Panc1 (cell line): ENCODE data around the gene NSDHL. TPM values are rescaled to one million over a fixed set of nuclear protein-coding genes. Genes with fewer than 3 reads are reported as not detected.

ENCODE experiments used
- ATAC-seq: fragments of 200-7000 bp; cut with Tn5 transposase; 2 replicates; pipeline ENCODE4 v1.9.1; 2020; ENCODE audit warnings: mild to moderate bottlenecking, moderate library complexity
- BruUV-seq: library from RNA; stranded (reverse); fragments of 400-500 nt; replicated peaks from 2 replicates; lab custom pipeline; 2021; lab: Mats Ljungman, UMichigan
- CTCF ChIA-PET: fragments of 300-600 bp; sonication (Branson Sonifier 250); formaldehyde crosslinking; loops from one replicate; lab custom pipeline; 2022; ENCODE audit warnings: antibody characterized with exemption; lab: Charles Lee
- POLR2A ChIA-PET: fragments of 300-600 bp; sonication (Branson Sonifier 250); formaldehyde crosslinking; loops from one replicate; lab custom pipeline; 2022; ENCODE audit warnings: antibody characterized with exemption; lab: Charles Lee
- DNase-seq: peaks from one replicate; pipeline ENCODE4 v3.0.0-alpha.2; 2010; ENCODE audit warnings: low read depth, low spot score
- H3K27ac ChIP-seq: 2 replicates; pipeline ENCODE4 v1.5.1; 2011; ENCODE audit warnings: mild to moderate bottlenecking, low read length, inconsistent platforms
- H3K27me3 ChIP-seq: fragments of 200-500 bp; sonication (Bioruptor generic); 2 replicates; pipeline ENCODE4 v1.6.0; 2014; ENCODE audit warnings: low read length, inconsistent platforms; ENCODE audit not compliant: control insufficient read depth, insufficient read depth
- H3K36me3 ChIP-seq: fragments of 200-500 bp; sonication (Bioruptor generic); 2 replicates; pipeline ENCODE4 v1.5.1; 2014; ENCODE audit warnings: inconsistent platforms, mild to moderate bottlenecking, low read length, moderate library complexity; ENCODE audit not compliant: control insufficient read depth, insufficient read depth
- H3K4me1 ChIP-seq: 2 replicates; pipeline ENCODE4 v1.5.1; 2011; ENCODE audit warnings: inconsistent platforms, mild to moderate bottlenecking, low read length, moderate library complexity; ENCODE audit not compliant: control insufficient read depth, insufficient read depth
- H3K4me3 ChIP-seq, 2 experiments: 2 replicates each; pipeline ENCODE4 v1.5.1; 2011 to 2012; ENCODE audit warnings: low read depth in 2 of 2, low read length in 2 of 2, mild to moderate bottlenecking in 2 of 2, inconsistent platforms in 1 of 2, moderate library complexity in 1 of 2
- H3K9me3 ChIP-seq: fragments of 200-500 bp; sonication (Bioruptor generic); 2 replicates; pipeline ENCODE4 v1.5.1; 2014; ENCODE audit warnings: low read depth, mild to moderate bottlenecking, inconsistent platforms, low read length, moderate library complexity; ENCODE audit not compliant: control insufficient read depth, insufficient read depth
- POLR2AphosphoS5 ChIP-seq: IDR thresholded peaks from 2 replicates; pipeline ENCODE4 v1.6.1; 2012; ENCODE audit warnings: mild to moderate bottlenecking, low read depth, low read length, moderate library complexity
- SIN3A ChIP-seq: IDR thresholded peaks from 2 replicates; pipeline ENCODE4 v1.6.1; 2012; ENCODE audit warnings: low read depth, mild to moderate bottlenecking, low read length, moderate library complexity, borderline replicate concordance; ENCODE audit not compliant: insufficient read depth
- TCF7L2 ChIP-seq: IDR thresholded peaks from 2 replicates; pipeline ENCODE4 v1.6.1; 2011; ENCODE audit warnings: mild to moderate bottlenecking, low read depth, low read length, inconsistent platforms
- in situ Hi-C: cut with HindIII; loops from 2 replicates; pipeline ENCODE4 v1.10.0; 2016; ENCODE audit warnings: low sequenced_read_pairs, low pct_unique_long_range_greater_than_20kb
- intact Hi-C: fragments of 100-400 bp; cut with micrococcal nuclease; formaldehyde crosslinking; loops from one replicate; pipeline ENCODE4 v1.10.0; 2022; ENCODE audit not compliant: unreplicated experiment
- total RNA-seq: library from RNA; stranded (reverse); gene quantifications from one replicate; pipeline ENCODE4 v1.2.1, GENCODE V29; 2021; ENCODE audit not compliant: unreplicated experiment
- TF ChIP-seq, protein P1 (sequence below): fragments of 450-650 bp; IDR thresholded peaks from 2 replicates; pipeline ENCODE4 v1.5.1; 2017; ENCODE audit warnings: mild to moderate bottlenecking
- TF ChIP-seq, protein P2 (sequence below), 2 experiments: IDR thresholded peaks; 2 replicates each; pipeline ENCODE4 v1.6.1; 2011 to 2012; ENCODE audit warnings: low read depth in 2 of 2, control low read depth in 1 of 2, low read length in 1 of 2, mild to moderate bottlenecking in 1 of 2, moderate library complexity in 1 of 2; ENCODE audit not compliant: insufficient read depth in 1 of 2

The NSDHL gene
- total RNA-seq, 1 experiment from 2014 or later: 75.0 TPM

DNA sequence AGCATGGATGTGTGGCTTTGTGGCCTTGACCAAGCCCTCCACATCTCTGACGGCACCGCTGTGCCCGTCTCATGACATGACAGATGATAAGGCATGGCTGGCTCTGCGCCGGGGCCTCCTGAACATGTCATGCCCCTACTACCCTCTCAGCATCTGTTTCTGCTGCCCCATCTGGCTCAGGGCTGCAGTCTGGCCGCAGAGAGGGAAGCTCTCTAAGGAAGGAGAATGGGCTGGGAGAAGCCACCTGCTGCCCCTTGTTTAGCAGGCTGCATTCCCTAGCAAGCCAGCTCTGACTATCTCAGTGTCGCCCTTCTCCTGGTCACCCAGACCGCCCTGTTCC lies 74.2 kb downstream of the NSDHL start:
- Histone ChIP-seq H3K4me3 (no peak overlapping the region), H3K27ac (no peak overlapping the region), H3K36me3 (no peaks in the 10 kb centered on the region), H3K27me3 (no peaks in the 10 kb centered on the region), H3K9me3 (no peaks in the 10 kb centered on the region), H3K4me1 (peaks cover 3% of the 10 kb centered on the region; the same call in 1 of the 2 replicates)
- DNase-seq (no peak), ATAC-seq (0 out of 2 replicates have a peak, but pooled peaks have one; percentile 2)
- BruUV-seq: no TSS peak
- ChIA-PET POLR2A (no interaction called here), CTCF (interaction anchor here (0.7 kb wide), 2 partner anchors 25 to 237 kb away, joined by 6 to 8 read pairs; no protein-coding TSS in a partner anchor)
- in situ Hi-C loops: no loop called here
- TF ChIP-seq, protein P1, sequence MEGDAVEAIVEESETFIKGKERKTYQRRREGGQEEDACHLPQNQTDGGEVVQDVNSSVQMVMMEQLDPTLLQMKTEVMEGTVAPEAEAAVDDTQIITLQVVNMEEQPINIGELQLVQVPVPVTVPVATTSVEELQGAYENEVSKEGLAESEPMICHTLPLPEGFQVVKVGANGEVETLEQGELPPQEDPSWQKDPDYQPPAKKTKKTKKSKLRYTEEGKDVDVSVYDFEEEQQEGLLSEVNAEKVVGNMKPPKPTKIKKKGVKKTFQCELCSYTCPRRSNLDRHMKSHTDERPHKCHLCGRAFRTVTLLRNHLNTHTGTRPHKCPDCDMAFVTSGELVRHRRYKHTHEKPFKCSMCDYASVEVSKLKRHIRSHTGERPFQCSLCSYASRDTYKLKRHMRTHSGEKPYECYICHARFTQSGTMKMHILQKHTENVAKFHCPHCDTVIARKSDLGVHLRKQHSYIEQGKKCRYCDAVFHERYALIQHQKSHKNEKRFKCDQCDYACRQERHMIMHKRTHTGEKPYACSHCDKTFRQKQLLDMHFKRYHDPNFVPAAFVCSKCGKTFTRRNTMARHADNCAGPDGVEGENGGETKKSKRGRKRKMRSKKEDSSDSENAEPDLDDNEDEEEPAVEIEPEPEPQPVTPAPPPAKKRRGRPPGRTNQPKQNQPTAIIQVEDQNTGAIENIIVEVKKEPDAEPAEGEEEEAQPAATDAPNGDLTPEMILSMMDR: no peak
- no peak for TF ChIP-seq SIN3A
- no peak for TF ChIP-seq TCF7L2
- TF ChIP-seq, protein P2, sequence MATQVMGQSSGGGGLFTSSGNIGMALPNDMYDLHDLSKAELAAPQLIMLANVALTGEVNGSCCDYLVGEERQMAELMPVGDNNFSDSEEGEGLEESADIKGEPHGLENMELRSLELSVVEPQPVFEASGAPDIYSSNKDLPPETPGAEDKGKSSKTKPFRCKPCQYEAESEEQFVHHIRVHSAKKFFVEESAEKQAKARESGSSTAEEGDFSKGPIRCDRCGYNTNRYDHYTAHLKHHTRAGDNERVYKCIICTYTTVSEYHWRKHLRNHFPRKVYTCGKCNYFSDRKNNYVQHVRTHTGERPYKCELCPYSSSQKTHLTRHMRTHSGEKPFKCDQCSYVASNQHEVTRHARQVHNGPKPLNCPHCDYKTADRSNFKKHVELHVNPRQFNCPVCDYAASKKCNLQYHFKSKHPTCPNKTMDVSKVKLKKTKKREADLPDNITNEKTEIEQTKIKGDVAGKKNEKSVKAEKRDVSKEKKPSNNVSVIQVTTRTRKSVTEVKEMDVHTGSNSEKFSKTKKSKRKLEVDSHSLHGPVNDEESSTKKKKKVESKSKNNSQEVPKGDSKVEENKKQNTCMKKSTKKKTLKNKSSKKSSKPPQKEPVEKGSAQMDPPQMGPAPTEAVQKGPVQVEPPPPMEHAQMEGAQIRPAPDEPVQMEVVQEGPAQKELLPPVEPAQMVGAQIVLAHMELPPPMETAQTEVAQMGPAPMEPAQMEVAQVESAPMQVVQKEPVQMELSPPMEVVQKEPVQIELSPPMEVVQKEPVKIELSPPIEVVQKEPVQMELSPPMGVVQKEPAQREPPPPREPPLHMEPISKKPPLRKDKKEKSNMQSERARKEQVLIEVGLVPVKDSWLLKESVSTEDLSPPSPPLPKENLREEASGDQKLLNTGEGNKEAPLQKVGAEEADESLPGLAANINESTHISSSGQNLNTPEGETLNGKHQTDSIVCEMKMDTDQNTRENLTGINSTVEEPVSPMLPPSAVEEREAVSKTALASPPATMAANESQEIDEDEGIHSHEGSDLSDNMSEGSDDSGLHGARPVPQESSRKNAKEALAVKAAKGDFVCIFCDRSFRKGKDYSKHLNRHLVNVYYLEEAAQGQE (IDR thresholded peaks at IDR 0.05; ENCODE audit: insufficient read depth in 1 of 2, low read depth in 2 of 2, low read length in 1 of 2): no peak
- no peak for TF ChIP-seq POLR2AphosphoS5
- intact Hi-C loops: no loop called here

DNA sequence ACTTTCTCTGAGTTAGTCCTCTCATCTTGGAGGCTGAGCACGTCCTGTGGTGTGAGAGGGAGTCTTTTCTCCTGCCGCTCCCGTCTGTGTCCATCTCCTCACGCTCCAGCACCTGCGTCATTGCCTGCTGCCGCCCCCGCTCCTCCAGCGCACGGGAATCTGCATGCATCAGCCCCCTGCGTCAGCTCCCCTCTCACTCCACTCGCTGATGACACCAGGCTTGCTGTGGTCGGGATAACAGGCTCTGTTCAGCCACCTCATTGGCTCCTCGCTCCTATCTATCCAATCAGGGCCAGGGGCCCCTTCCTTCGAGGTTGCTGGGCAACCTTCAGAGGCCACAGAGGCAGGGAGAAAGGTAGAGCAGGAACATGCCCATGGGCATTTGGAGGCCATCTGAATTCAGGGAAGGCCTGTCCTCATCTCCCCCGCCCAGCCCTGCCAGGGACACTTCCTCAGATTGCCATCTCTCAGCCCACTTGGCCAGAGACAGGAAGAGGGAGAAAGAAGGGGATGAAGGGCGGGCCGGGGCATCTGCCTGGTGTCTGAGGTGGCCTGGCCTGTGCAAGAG lies 76.3 kb downstream of the NSDHL start:
- no TSS peak for BruUV-seq
- in situ Hi-C loops: no loop called here

More for the DNA sequence above, 76.3 kb downstream of the NSDHL start:
- Histone ChIP-seq H3K27me3 (no peaks in the 10 kb centered on the region), H3K4me1 (peaks cover 3% of the 10 kb centered on the region; the same call in 1 of the 2 replicates), H3K36me3 (no peaks in the 10 kb centered on the region), H3K4me3 (no peak overlapping the region), H3K27ac (no peak overlapping the region), H3K9me3 (no peaks in the 10 kb centered on the region)
- DNase-seq (no peak), ATAC-seq (no peak)
- intact Hi-C loops: no loop called here
- ChIA-PET POLR2A (no interaction called here), CTCF (no interaction called here)
- TF ChIP-seq TCF7L2: no peak
- no peak for TF ChIP-seq SIN3A
- TF ChIP-seq, protein P2 (IDR thresholded peaks at IDR 0.05; ENCODE audit: insufficient read depth in 1 of 2, low read depth in 2 of 2, low read length in 1 of 2): no peak
- no peak for TF ChIP-seq POLR2AphosphoS5
- TF ChIP-seq, protein P1: no peak
